ENCODE measurements around the gene SDK2.

DNA sequence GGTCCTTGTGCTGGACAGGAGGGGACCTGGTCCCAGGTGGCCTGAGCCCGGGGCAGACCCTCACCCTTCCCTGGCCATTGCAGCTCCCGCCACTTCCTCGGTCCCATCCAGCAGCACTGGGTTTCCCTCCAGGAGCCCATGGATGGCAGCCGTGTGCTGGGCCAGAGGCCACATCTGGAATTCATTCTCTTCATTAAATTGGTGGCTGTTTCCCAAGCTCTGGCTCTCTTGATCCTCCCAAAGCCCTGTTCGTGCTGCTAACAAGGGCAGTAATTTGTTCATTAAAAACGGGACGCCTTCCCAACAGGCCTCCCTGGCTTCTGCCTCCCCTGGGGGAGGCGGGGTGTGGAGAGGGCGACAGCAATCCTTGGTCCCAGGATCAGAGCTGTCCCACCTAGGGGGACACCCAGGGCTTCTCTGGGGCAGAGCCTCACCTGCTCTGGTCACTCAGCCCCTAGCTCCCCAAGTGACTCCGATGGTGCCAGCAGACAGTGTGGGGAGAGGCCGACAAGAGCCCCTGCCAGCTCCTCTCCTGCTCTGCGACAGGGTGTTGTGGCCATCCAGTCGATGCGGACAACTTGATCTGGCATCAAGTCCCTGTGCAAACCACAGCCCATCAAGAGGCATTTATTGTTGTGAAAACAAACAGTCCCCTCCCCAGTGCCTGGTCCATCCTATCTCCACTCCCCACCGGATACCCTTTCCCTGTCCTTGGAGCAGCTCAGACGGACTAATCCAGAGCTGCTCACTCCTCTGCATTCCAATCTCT is 44.0 kb downstream of the SDK2 start:
- TF ChIP-seq POLR2AphosphoS5 (IDR thresholded peaks at IDR 0.05) (no peak), POLR2A (IDR thresholded peaks at IDR 0.05) (no peak)
- TF ChIP-seq, protein P1, sequence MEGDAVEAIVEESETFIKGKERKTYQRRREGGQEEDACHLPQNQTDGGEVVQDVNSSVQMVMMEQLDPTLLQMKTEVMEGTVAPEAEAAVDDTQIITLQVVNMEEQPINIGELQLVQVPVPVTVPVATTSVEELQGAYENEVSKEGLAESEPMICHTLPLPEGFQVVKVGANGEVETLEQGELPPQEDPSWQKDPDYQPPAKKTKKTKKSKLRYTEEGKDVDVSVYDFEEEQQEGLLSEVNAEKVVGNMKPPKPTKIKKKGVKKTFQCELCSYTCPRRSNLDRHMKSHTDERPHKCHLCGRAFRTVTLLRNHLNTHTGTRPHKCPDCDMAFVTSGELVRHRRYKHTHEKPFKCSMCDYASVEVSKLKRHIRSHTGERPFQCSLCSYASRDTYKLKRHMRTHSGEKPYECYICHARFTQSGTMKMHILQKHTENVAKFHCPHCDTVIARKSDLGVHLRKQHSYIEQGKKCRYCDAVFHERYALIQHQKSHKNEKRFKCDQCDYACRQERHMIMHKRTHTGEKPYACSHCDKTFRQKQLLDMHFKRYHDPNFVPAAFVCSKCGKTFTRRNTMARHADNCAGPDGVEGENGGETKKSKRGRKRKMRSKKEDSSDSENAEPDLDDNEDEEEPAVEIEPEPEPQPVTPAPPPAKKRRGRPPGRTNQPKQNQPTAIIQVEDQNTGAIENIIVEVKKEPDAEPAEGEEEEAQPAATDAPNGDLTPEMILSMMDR (IDR thresholded peaks at IDR 0.05) = no peak

Measured in prostate gland (tissue), 2 donors.